ENCODE results near the gene ZEB1. TPM values are rescaled to one million over a fixed set of nuclear protein-coding genes. Genes with fewer than 3 reads are reported as not detected.
A peak's percentile ranks its signal among the peaks of the same experiment; 100 is the strongest.
"Not testable (repeated sequence)": the region's sequence is repeated elsewhere in the genome, so short reads cannot be mapped to it uniquely, and the experiment has no call there.

The ZEB1 gene
- total and polyA plus RNA-seq, 9 donors = 39.8 to 91.9 (median 57.3) TPM

GRCh38 chr10:31549896-31550295 is 230.9 kb downstream of the ZEB1 start:
- no peak overlapping the region for H3K4me3 ChIP-seq (ENCODE audit: low read length)
- DNase-seq = peak; percentile 30

DNA sequence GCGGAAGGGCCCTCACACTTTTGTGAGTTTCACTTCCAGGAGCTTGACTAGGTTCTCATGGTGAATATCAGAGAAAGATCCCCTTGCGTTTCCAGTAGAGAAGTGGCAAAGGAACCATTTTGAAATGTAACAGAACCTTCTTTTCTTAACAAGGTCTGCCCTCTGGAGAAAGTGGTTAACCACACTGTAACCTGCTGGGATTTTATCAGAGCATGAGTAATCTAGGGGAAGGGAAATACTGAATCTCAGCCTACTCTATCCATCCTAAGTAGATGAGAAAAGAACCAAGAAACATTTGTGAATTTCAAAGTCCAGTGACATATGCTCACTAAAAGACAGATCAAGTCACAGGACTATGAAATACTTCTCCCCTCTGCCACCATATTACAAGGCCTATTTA is 235.5 kb downstream of the ZEB1 start:
- H3K36me3 ChIP-seq (ENCODE audit: control insufficient read depth, insufficient read depth, low read length) = no peaks in the 10 kb centered on the region
- no peak overlapping the region for H3K4me3 ChIP-seq (ENCODE audit: low read length)
- H3K27me3 ChIP-seq (ENCODE audit: control insufficient read depth, insufficient read depth, low read length) = no peaks in the 10 kb centered on the region
- WGBS (ENCODE audit: insufficient coverage) = 78% methylated on average over 1 of the region's 2 CpGs
- peaks cover 11% of the 10 kb centered on the region for H3K9me3 ChIP-seq (replicated peaks; ENCODE audit: control insufficient read depth, low read depth, low read length)
- H3K27ac ChIP-seq (ENCODE audit: low read length) = no peak overlapping the region
- no peaks in the 10 kb centered on the region for H3K4me1 ChIP-seq (ENCODE audit: control insufficient read depth, insufficient read depth, low read length)
- no peak for DNase-seq

More at GRCh38 chr10:31549896-31550295, 230.9 kb downstream of the ZEB1 start:
- Histone ChIP-seq H3K27me3 (ENCODE audit: control insufficient read depth, insufficient read depth, low read length) (no peaks in the 10 kb centered on the region), H3K4me1 (ENCODE audit: control insufficient read depth, insufficient read depth, low read length) (no peaks in the 10 kb centered on the region), H3K27ac (ENCODE audit: low read length) (no peak overlapping the region), H3K36me3 (ENCODE audit: control insufficient read depth, insufficient read depth, low read length) (no peaks in the 10 kb centered on the region), H3K9me3 (replicated peaks; ENCODE audit: control insufficient read depth, low read depth, low read length) (peaks cover 9% of the 10 kb centered on the region)
- 90% methylated on average over 1 of the region's 2 CpGs for WGBS (ENCODE audit: insufficient coverage)

DNA sequence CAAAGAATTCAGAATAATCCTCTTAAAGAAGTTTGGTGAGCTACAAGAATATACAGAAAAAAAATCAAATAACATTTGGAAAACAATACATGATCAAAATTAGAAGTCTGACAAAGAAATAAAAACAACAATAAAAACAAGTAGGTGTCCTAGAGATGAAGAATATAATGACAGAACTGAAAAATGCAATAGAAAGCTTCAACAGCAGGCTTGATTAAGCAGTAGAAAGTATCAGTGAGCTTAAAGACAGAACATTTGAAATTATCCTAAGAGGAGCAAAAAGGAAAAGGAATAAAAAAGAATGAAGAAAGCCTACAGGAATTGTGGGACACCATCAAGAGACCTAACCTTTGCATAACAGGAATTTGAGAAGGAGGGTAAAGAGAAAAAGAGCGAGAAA is 238.8 kb downstream of the ZEB1 start:
- H3K9me3 ChIP-seq (replicated peaks; ENCODE audit: control insufficient read depth, low read depth, low read length) = peaks cover 10% of the 10 kb centered on the region
- no peak overlapping the region for H3K27ac ChIP-seq (ENCODE audit: low read length)
- no peak overlapping the region for H3K4me3 ChIP-seq (ENCODE audit: low read length)
- H3K4me1 ChIP-seq (ENCODE audit: control insufficient read depth, insufficient read depth, low read length) = no peaks in the 10 kb centered on the region
- WGBS (ENCODE audit: insufficient coverage) = no CpG with 5 or more reads among the region's 1 CpG
- DNase-seq = no peak
- no peaks in the 10 kb centered on the region for H3K36me3 ChIP-seq (ENCODE audit: control insufficient read depth, insufficient read depth, low read length)
- H3K27me3 ChIP-seq (ENCODE audit: control insufficient read depth, insufficient read depth, low read length) = no peaks in the 10 kb centered on the region

- H3K9me3 ChIP-seq (replicated peaks; ENCODE audit: control insufficient read depth, low read depth, low read length); DNase-seq; H3K27ac ChIP-seq (ENCODE audit: low read length); H3K36me3 ChIP-seq (ENCODE audit: control insufficient read depth, insufficient read depth, low read length); H3K27me3 ChIP-seq (ENCODE audit: control insufficient read depth, insufficient read depth, low read length); H3K4me1 ChIP-seq (ENCODE audit: control insufficient read depth, insufficient read depth, low read length); H3K4me3 ChIP-seq (ENCODE audit: low read length): not testable (repeated sequence)
- 100% methylated on average over 1 of the region's 3 CpGs for WGBS (ENCODE audit: insufficient coverage)
These were observed 249.3 kb downstream of the ZEB1 start for GRCh38 chr10:31568252-31568861.

- Histone ChIP-seq H3K9me3 (replicated peaks; ENCODE audit: control insufficient read depth, low read depth, low read length) (no peaks in the 10 kb centered on the region), H3K27me3 (ENCODE audit: control insufficient read depth, insufficient read depth, low read length) (no peaks in the 10 kb centered on the region), H3K36me3 (ENCODE audit: control insufficient read depth, insufficient read depth, low read length) (no peaks in the 10 kb centered on the region), H3K27ac (ENCODE audit: low read length) (no peak overlapping the region), H3K4me3 (ENCODE audit: low read length) (no peak overlapping the region), H3K4me1 (ENCODE audit: control insufficient read depth, insufficient read depth, low read length) (peaks cover 3% of the 10 kb centered on the region)
- 43% methylated on average over 1 of the region's 2 CpGs for WGBS (ENCODE audit: insufficient coverage)
- DNase-seq = no peak
These were observed 255.6 kb downstream of the ZEB1 start for GRCh38 chr10:31574577-31574976.

- no peak overlapping the region for H3K27ac ChIP-seq (ENCODE audit: low read length)
- no peaks in the 10 kb centered on the region for H3K27me3 ChIP-seq (ENCODE audit: control insufficient read depth, insufficient read depth, low read length)
- H3K9me3 ChIP-seq (replicated peaks; ENCODE audit: control insufficient read depth, low read depth, low read length) = no peaks in the 10 kb centered on the region
- DNase-seq = no peak
- H3K36me3 ChIP-seq (ENCODE audit: control insufficient read depth, insufficient read depth, low read length) = no peaks in the 10 kb centered on the region
- WGBS (ENCODE audit: insufficient coverage) = 92% methylated on average over 1 of the region's 3 CpGs
- H3K4me3 ChIP-seq (ENCODE audit: low read length) = no peak overlapping the region
- H3K4me1 ChIP-seq (ENCODE audit: control insufficient read depth, insufficient read depth, low read length) = peaks cover 18% of the 10 kb centered on the region
These were observed 259.3 kb downstream of the ZEB1 start for GRCh38 chr10:31578181-31578852.

GRCh38 chr10:31578951-31579350 is 259.9 kb downstream of the ZEB1 start:
- DNase-seq = no peak
- no peaks in the 10 kb centered on the region for H3K27me3 ChIP-seq (ENCODE audit: control insufficient read depth, insufficient read depth, low read length)
- peaks cover 24% of the 10 kb centered on the region for H3K4me1 ChIP-seq (ENCODE audit: control insufficient read depth, insufficient read depth, low read length)
- no peak overlapping the region for H3K27ac ChIP-seq (ENCODE audit: low read length)
- no peaks in the 10 kb centered on the region for H3K9me3 ChIP-seq (replicated peaks; ENCODE audit: control insufficient read depth, low read depth, low read length)
- WGBS (ENCODE audit: insufficient coverage) = 86% methylated on average over 2 of the region's 4 CpGs
- H3K4me3 ChIP-seq (ENCODE audit: low read length) = no peak overlapping the region
- H3K36me3 ChIP-seq (ENCODE audit: control insufficient read depth, insufficient read depth, low read length) = no peaks in the 10 kb centered on the region
